ENCODE data around the gene ALDH1A1. TPM values are rescaled to one million over a fixed set of nuclear protein-coding genes. Genes with fewer than 3 reads are reported as not detected.

ALDH1A1 gene
- total RNA-seq, 2 experiments from 2014 or later: not detected

DNA sequence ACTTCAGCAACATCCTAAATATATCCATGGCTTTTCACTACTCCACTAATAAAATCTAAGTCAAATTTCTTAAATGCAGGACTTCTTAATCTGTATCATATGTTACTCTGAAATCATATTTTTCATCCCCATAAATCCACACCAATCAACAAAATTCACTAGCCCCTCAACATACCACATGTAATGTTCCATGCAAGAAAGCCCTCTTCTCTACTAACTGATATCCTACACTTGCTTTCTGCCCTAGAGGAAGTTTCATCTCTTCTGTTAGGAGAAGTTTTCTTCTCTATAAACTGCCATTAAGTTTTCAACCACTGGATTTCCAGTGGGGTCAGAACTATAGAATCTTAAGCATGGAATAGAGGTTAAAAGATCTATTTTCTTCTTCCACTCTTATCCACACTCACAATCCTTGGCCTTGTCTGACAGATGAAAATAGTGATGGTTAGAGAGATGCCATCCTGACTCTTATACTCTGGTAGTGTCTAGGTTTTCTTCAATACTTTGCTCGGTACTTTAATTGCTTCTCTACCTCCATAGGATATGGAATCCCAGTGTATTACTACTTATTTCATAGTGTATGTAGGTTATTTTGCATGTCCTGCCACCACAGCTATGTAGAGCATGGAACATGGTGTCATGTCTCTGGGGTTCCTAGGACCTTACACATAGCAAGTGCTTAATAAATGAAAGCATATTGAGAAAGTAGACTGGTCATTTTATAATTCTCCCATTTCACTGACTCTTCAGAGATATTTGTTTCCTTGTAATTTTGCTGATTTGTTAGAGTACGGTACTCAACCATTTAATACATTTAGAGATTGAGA, 48.4 kb downstream of the ALDH1A1 start:
- intact Hi-C loops (cut with micrococcal nuclease): no loop called here
- no peak for DNase-seq
- no peaks in the 10 kb centered on the region for H3K9me3 Mint-ChIP-seq
- H3K4me1 Mint-ChIP-seq (ENCODE audit: low read depth): no peaks in the 10 kb centered on the region
- no peak overlapping the region for H3K27ac Mint-ChIP-seq
- H3K27me3 Mint-ChIP-seq (ENCODE audit: low read depth): peaks cover 4% of the 10 kb centered on the region
- H3K4me3 Mint-ChIP-seq: no peak overlapping the region
- no peaks in the 10 kb centered on the region for H3K36me3 Mint-ChIP-seq (ENCODE audit: low read depth)
- CTCF ChIA-PET: no interaction called here

DNA sequence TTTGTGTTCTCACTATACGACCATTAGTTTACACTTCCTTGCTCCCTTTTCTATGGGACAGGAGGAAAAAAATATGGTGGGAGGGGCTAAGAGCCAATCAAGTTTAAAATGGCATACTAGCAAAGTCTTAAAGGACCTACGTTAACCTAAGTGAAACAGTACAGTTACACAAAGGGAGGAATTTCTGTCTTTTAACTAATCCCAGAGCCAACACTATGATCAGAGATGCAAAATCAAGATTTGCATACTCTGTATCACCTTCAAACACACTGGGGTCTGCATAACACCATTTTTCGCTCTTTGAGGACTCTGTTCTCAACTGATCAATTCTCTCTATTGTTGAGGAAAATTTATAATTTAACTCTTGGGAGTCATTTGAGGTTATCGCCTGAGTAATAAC, 49.8 kb downstream of the ALDH1A1 start:
- intact Hi-C loops (cut with micrococcal nuclease): no loop called here
- CTCF ChIA-PET: no interaction called here
- Mint-ChIP-seq H3K4me1 (ENCODE audit: low read depth) (no peaks in the 10 kb centered on the region), H3K27me3 (ENCODE audit: low read depth) (peaks cover 7% of the 10 kb centered on the region), H3K36me3 (ENCODE audit: low read depth) (no peaks in the 10 kb centered on the region), H3K4me3 (no peak overlapping the region), H3K9me3 (no peaks in the 10 kb centered on the region), H3K27ac (no peak overlapping the region)
- DNase-seq: no peak

DNA sequence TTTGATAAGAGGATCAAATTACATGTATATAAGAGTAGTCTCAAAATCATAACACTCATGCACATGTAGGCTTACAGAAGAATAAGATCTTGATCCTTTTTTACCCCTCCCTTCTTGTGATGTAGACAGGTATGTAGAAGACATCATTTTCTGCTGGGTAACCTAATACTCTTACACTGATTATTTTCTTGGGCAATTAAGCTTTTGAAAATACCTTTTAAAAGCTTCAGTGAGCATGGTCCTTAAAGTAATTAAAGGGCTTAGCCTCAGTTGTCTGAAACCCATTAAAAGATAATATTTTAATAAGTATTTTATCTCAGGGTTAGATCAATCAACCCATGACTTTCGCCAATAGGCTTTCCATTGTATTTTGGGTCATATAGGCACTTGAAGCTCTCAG, 50.6 kb downstream of the ALDH1A1 start:
- H3K4me1 Mint-ChIP-seq (ENCODE audit: low read depth): no peaks in the 10 kb centered on the region

DNA sequence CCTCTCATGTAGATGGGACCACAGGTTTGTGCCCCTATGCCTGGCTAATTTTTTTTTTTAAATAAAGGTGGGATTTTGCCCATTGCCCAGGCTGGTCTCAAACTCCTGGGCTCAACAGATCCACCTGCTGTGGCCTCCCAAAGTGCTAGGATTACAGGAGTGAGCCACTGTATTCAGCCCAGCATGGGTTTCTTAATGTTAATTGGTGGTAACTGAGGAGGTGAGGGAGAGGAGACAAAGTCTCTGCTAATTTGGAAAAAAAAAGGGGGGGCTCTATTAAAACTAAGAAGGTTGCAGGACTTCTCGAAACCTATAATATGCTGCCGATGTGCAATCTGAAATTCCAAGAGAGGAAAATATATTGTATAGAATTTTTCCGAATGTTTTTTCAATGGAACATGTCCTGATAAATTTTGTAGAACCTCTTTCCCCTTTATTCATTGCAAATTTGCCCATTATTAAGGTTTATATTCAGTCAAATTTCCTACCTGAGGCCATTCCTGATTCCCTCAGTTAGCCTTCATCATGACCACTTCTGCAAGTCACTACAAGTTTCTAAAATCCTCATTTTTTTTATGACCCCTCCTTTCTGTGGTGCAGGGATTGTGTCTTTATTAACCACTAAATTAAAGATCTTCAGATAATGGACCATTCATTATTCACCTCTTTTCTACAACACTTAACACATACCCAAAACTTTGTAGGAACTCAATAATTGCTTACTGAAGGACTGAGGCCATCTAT, 52.9 kb downstream of the ALDH1A1 start:
- CTCF ChIA-PET: no interaction called here
- no peaks in the 10 kb centered on the region for H3K36me3 Mint-ChIP-seq (ENCODE audit: low read depth)
- H3K9me3 Mint-ChIP-seq: no peaks in the 10 kb centered on the region
- DNase-seq: no peak
- peaks cover 7% of the 10 kb centered on the region for H3K27me3 Mint-ChIP-seq (ENCODE audit: low read depth)
- intact Hi-C loops (cut with micrococcal nuclease): no loop called here
- no peak overlapping the region for H3K4me3 Mint-ChIP-seq
- H3K4me1 Mint-ChIP-seq (ENCODE audit: low read depth): no peaks in the 10 kb centered on the region
- H3K27ac Mint-ChIP-seq: no peak overlapping the region

More for the DNA sequence above, 50.6 kb downstream of the ALDH1A1 start:
- no peaks in the 10 kb centered on the region for H3K36me3 Mint-ChIP-seq (ENCODE audit: low read depth)
- intact Hi-C loops (cut with micrococcal nuclease): no loop called here
- CTCF ChIA-PET: no interaction called here
- DNase-seq: no peak
- H3K9me3 Mint-ChIP-seq: no peaks in the 10 kb centered on the region
- H3K27ac Mint-ChIP-seq: no peak overlapping the region
- H3K4me3 Mint-ChIP-seq: no peak overlapping the region
- H3K27me3 Mint-ChIP-seq (ENCODE audit: low read depth): peaks cover 7% of the 10 kb centered on the region

DNA sequence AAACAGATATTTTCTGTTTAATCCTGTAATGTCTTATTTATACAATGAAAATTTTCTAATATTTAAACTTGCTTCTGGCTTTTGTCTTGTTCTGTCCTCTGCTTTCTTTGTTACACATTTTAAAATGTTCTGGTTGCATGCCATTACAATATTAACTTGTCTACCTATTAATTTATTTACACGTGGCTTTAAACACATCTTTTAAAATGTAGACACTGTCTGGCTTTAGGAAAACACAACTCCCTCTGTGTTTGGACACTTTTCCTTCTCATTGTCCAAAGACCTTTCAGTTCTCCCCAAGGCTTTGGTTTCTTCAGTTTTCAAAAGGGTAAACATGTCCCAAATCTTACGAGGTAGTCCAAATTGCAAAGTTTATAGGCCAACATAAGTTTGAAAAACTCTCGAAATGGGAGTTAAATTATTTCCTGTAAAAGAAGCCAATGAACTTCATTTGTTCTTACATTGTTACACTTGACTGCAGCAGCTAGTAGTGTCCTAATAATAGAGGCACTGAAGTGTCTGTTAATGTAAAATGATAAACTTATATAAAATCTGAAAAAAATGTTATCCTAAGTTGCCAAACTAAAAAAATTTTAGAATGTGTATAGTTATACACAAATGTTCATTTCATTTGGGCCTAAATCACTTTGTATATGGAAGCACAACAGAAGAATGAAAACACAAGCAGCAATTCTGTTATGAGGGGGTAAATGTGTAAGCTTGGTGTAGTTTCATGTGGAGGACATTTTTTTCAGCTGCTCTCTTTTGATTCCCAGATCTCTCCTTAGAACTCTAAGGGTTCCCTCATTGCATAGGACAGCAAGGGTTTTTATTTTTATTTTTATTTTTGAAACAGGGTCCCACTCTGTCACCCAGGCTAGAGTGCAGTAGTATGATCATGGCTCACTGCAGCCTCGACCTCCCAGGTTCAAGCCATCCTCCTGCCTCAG, 53.8 kb downstream of the ALDH1A1 start:
- intact Hi-C loops (cut with micrococcal nuclease): no loop called here
- no peak overlapping the region for H3K27ac Mint-ChIP-seq
- CTCF ChIA-PET: no interaction called here
- H3K4me1 Mint-ChIP-seq (ENCODE audit: low read depth): no peaks in the 10 kb centered on the region
- DNase-seq: no peak
- no peak overlapping the region for H3K4me3 Mint-ChIP-seq
- H3K9me3 Mint-ChIP-seq: no peaks in the 10 kb centered on the region
- H3K36me3 Mint-ChIP-seq (ENCODE audit: low read depth): no peaks in the 10 kb centered on the region
- H3K27me3 Mint-ChIP-seq (ENCODE audit: low read depth): peaks cover 7% of the 10 kb centered on the region

DNA sequence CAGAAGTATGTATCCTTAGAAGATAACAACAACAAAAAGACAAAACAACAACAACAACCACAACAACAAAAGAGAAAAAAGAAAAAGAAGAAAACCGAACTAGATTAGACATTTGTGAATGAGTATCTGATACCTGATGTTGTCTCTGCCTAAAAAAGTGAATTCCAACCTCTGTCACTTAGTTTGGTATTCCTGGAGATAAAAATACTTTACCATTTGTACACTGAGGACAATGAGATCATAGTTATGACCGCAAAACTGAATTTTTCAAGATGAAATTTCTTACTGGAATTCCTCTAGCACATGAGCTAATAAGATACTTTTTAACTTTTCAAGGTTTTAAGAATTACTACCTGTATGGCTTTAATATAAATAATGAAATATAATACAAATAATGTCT, 54.5 kb downstream of the ALDH1A1 start:
- Mint-ChIP-seq H3K4me1 (ENCODE audit: low read depth) (no peaks in the 10 kb centered on the region), H3K27ac (no peak overlapping the region), H3K4me3 (no peak overlapping the region), H3K36me3 (ENCODE audit: low read depth) (no peaks in the 10 kb centered on the region), H3K9me3 (no peaks in the 10 kb centered on the region), H3K27me3 (ENCODE audit: low read depth) (peaks cover 7% of the 10 kb centered on the region)
- CTCF ChIA-PET: no interaction called here
- no peak for DNase-seq
- intact Hi-C loops (cut with micrococcal nuclease): no loop called here

DNA sequence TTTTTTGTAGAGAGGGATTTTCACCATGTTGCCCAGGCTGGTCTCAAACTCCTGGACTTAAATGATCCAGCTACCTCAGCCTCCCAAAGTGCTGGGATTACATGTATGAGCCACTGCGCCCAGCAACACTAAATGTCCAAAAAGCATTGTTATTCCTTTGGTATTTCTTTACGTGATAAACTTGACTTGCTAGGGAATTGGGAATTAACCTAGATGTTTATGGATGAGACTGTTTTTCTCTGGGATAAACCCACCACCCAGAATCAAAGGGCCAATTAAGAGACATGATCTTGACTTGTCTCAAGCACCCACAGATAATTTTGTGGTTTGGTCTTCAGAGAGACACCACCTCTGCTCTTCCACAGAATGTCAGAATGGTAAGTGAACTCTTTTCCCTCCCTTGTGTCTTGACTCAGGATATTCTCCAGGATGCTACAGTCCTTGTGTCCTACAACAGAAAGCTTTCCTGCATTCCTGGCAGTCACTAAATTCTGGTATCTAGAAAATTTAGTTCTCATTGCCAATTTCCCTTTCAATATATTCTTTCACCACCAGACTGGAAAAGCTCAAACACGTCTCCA, 55.7 kb downstream of the ALDH1A1 start:
- CTCF ChIA-PET: no interaction called here
- DNase-seq: no peak
- Mint-ChIP-seq H3K36me3 (ENCODE audit: low read depth) (no peaks in the 10 kb centered on the region), H3K27me3 (ENCODE audit: low read depth) (peaks cover 6% of the 10 kb centered on the region), H3K9me3 (no peaks in the 10 kb centered on the region), H3K27ac (no peak overlapping the region), H3K4me3 (no peak overlapping the region), H3K4me1 (ENCODE audit: low read depth) (no peaks in the 10 kb centered on the region)
- intact Hi-C loops (cut with micrococcal nuclease): no loop called here

DNA sequence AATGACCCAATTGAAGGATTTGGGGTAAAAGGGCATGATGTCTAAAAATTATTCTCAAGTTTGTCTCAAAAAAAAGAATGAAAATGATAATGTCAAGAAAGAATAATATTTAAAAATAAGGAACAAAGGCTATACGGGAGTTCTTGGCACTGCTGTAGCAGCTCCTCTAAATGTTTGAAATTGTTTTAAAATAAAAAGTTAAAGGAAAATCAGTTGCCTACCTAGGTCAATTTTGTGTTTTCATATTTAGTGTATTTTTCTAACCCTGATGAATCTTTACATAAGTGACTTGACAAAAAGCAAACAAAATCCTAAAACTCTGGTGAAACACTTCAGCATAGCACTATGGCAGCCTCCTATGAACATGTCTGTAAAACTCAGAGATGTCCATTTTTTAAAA, 56.4 kb downstream of the ALDH1A1 start:
- H3K36me3 Mint-ChIP-seq (ENCODE audit: low read depth): no peaks in the 10 kb centered on the region
- no peaks in the 10 kb centered on the region for H3K9me3 Mint-ChIP-seq
- DNase-seq: no peak
- no peak overlapping the region for H3K4me3 Mint-ChIP-seq
- CTCF ChIA-PET: no interaction called here
- H3K27ac Mint-ChIP-seq: no peak overlapping the region
- no peaks in the 10 kb centered on the region for H3K4me1 Mint-ChIP-seq (ENCODE audit: low read depth)
- intact Hi-C loops (cut with micrococcal nuclease): no loop called here
- H3K27me3 Mint-ChIP-seq (ENCODE audit: low read depth): peaks cover 3% of the 10 kb centered on the region

DNA sequence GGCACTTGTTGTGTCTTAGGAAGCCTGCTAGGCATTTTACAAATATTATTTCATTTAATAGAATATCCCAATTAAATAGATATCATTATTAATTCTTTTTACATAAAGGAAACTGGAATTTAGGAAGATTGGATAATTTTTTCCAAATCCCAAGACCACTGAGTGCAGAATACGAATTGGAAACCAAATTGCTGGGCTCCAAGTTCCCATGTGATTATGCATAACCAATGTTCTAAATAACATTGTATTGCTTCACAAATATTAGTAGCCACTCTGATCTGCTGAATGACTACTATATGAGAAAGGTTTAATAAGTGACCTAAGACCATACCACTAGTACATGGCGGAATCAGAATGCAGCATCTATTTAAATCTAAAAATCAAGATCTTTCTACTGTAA, 57.7 kb downstream of the ALDH1A1 start:
- intact Hi-C loops (cut with micrococcal nuclease): no loop called here
- no peaks in the 10 kb centered on the region for H3K9me3 Mint-ChIP-seq

DNA sequence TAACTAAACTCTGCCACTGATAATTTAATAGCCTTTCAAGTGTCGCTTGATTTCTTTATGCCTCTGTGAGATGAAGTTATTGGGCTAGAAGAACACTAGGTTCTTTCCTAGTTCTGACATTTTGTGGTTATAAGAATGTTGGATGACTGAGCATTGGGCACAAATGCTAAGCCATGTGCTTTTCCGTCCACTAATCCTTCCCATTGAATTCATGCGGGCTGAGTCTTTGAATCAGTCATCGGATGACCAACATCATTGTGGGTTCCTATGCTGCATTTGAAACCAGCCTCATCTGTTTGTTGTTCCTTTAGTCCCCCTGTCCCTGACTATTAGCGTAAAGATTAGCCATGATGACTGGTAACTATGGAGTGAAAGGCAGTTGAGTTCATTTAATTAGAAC, 58.5 kb downstream of the ALDH1A1 start:
- CTCF ChIA-PET: no interaction called here
- DNase-seq: no peak
- H3K27me3 Mint-ChIP-seq (ENCODE audit: low read depth): peaks cover 5% of the 10 kb centered on the region
- H3K36me3 Mint-ChIP-seq (ENCODE audit: low read depth): no peaks in the 10 kb centered on the region
- H3K9me3 Mint-ChIP-seq: no peaks in the 10 kb centered on the region
- H3K27ac Mint-ChIP-seq: no peak overlapping the region
- intact Hi-C loops (cut with micrococcal nuclease): no loop called here
- H3K4me1 Mint-ChIP-seq (ENCODE audit: low read depth): no peaks in the 10 kb centered on the region
- H3K4me3 Mint-ChIP-seq: no peak overlapping the region

More for the DNA sequence above, 57.7 kb downstream of the ALDH1A1 start:
- Mint-ChIP-seq H3K4me3 (no peak overlapping the region), H3K27ac (no peak overlapping the region), H3K27me3 (ENCODE audit: low read depth) (peaks cover 3% of the 10 kb centered on the region), H3K4me1 (ENCODE audit: low read depth) (no peaks in the 10 kb centered on the region), H3K36me3 (ENCODE audit: low read depth) (no peaks in the 10 kb centered on the region)
- CTCF ChIA-PET: no interaction called here
- no peak for DNase-seq

DNA sequence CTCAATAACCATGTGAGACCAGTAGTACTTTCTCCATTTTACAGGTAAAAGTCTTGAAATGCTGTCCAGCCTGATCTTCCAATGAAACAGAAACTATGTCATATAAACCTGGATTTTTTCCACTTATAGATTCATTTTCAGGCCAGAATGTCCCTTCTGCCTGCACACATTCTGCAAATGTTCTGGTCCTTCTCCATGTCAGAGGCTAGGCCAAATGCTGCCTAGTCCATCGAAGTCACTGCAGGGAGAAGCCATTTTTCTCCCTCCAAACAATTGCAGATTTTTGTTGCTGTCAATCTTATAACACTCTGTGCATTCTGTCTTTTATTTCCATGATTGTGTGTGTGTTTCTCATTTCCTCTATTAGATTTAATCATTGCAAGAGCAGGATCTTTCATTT, 59.4 kb downstream of the ALDH1A1 start:
- Mint-ChIP-seq H3K36me3 (ENCODE audit: low read depth) (no peaks in the 10 kb centered on the region), H3K9me3 (no peaks in the 10 kb centered on the region), H3K4me1 (ENCODE audit: low read depth) (no peaks in the 10 kb centered on the region), H3K27me3 (ENCODE audit: low read depth) (peaks cover 5% of the 10 kb centered on the region), H3K27ac (no peak overlapping the region), H3K4me3 (no peak overlapping the region)
- no peak for DNase-seq
- intact Hi-C loops (cut with micrococcal nuclease): no loop called here
- CTCF ChIA-PET: no interaction called here

DNA sequence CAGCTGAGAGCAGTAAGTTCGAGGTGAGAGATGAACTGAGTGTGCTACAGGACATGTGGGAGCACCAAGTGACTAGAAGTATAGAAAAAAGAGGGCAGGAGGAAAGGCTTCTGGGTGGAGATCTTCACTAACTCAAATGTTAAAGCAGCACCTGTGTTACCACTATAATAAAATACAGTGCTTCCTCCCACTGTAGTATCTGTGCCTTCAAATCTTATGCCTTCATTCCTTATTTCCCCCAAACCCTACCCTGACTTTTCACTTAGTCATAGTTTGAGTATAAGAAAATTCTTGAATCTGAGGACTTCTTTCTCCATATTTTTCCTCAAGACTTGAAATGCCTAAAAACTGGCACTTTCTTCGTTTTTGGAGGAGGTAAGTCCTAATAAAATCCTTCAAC, 61.8 kb downstream of the ALDH1A1 start:
- no peak overlapping the region for H3K4me3 Mint-ChIP-seq
- H3K9me3 Mint-ChIP-seq: no peaks in the 10 kb centered on the region
- H3K27me3 Mint-ChIP-seq (ENCODE audit: low read depth): peaks cover 2% of the 10 kb centered on the region
- no peaks in the 10 kb centered on the region for H3K4me1 Mint-ChIP-seq (ENCODE audit: low read depth)
- CTCF ChIA-PET: no interaction called here
- no peaks in the 10 kb centered on the region for H3K36me3 Mint-ChIP-seq (ENCODE audit: low read depth)
- no peak overlapping the region for H3K27ac Mint-ChIP-seq
- no peak for DNase-seq
- intact Hi-C loops (cut with micrococcal nuclease): no loop called here
